ENCODE data around the gene FGF19. TPM values are rescaled to one million over a fixed set of nuclear protein-coding genes. Genes with fewer than 3 reads are reported as not detected.

The FGF19 gene
- total and polyA plus RNA-seq, 9 of the 15 experiments (the other 6 are each of a cell fraction or from before 2014, with no cell fraction given), result 0.11 TPM; not detected in 8

GRCh38 chr11:69665669-69666068 lies 38.2 kb downstream of the FGF19 start:
- no peaks in the 10 kb centered on the region for H3K9me3 ChIP-seq (replicated peaks; ENCODE audit: control insufficient read depth, insufficient read depth, low read depth, low read length)
- H3K9me1 ChIP-seq (ENCODE audit: control insufficient read depth, insufficient read depth, low read length), result peaks cover 3% of the 10 kb centered on the region
- H2AFZ ChIP-seq (ENCODE audit: low read depth, low read length), result no peak overlapping the region
- intact Hi-C loops (cut with micrococcal nuclease) (no loop called here), in situ Hi-C loops (cut with MboI) (loop anchor here (25.0 kb wide), 2 partner anchors 828 to 1028 kb away; partner anchors contain the start of gene CPT1A)
- TF ChIP-seq PRMT5 (CRISPR knock-in tag; IDR thresholded peaks at IDR 0.05) (no peak), CAMTA2 (CRISPR knock-in tag; conservative IDR thresholded peaks at IDR 0.05) (no peak), NBN (IDR thresholded peaks at IDR 0.05; ENCODE audit: low read depth) (no peak), SMAD2 (IDR thresholded peaks at IDR 0.05; ENCODE audit: low read depth, low read length) (no peak), HNRNPUL1 (IDR thresholded peaks at IDR 0.05; ENCODE audit: low read length) (no peak), ZNF165 (CRISPR knock-in tag; IDR thresholded peaks at IDR 0.05; ENCODE audit: borderline replicate concordance) (no peak)
- H3K36me3 ChIP-seq (ENCODE audit: control insufficient read depth, insufficient read depth, low read length), result peaks cover 56% of the 10 kb centered on the region
- no peak overlapping the region for H3K9ac ChIP-seq (ENCODE audit: insufficient read depth in 1 of 2, low read depth in 2 of 2, low read length in 2 of 2)
- no peak for DNase-seq (ENCODE audit: extremely low read depth in 1 of 4, low spot score in 3 of 4)
- no peak overlapping the region for H3K4me3 ChIP-seq
- 90% methylated on average over 10 of the region's 11 CpGs for whole genome bisulfite sequencing (ENCODE audit: insufficient coverage, low coverage, missing lambda C conversion rate)
- no peak overlapping the region for H3K4me2 ChIP-seq (ENCODE audit: insufficient read depth, low read length)
- ChIA-PET CTCF (ENCODE audit: low intra/inter-chr PET ratio) (no interaction called here), POLR2A (no interaction called here)
- H3K4me1 ChIP-seq (replicated peaks in 1 of 2; ENCODE audit: control insufficient read depth in 2 of 2, insufficient read depth in 2 of 2, low read length in 2 of 2), result peaks cover 4% of the 10 kb centered on the region in 2 experiments; a peak in 4 of 5 replicates
- no peaks in the 10 kb centered on the region for H3K79me2 ChIP-seq (ENCODE audit: control insufficient read depth, insufficient read depth, low read length)
- ATAC-seq, result no peak
- H3K27me3 ChIP-seq (ENCODE audit: control insufficient read depth in 2 of 2, insufficient read depth in 2 of 2, low read length in 2 of 2), result no peaks in the 10 kb centered on the region
- no peak overlapping the region for H3K27ac ChIP-seq (ENCODE audit: extremely low read depth, low read depth, low read length)
- peaks cover 5% of the 10 kb centered on the region for H4K20me1 ChIP-seq (replicated peaks; ENCODE audit: control insufficient read depth, insufficient read depth, low read length)
- FAIRE-seq, result no peak
- BruUV-seq (replicated peaks), result no TSS peak

DNA sequence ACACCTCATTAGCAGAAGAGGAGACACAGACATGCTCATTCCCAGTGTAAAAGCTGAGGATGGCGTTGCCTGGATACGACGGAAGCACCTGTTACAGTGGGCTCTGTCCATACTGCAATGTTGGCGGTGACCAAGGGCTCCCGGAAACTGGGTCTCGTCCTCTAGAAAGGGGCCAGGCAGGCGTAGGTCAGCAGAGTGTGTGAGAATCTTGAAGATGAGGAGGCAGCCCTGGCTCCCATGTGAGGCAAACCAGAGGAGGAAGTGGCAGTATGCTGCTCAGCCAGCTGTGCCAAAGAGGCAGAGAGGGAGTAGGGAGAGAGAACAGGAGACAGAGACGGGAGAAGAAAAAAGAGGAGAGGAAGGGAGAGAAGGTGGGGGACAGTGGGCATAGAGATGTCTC lies 38.9 kb downstream of the FGF19 start:
- Histone ChIP-seq H3K27ac (ENCODE audit: extremely low read depth, low read depth, low read length) (no peak overlapping the region), H3K36me3 (ENCODE audit: control insufficient read depth, insufficient read depth, low read length) (peaks cover 49% of the 10 kb centered on the region), H3K4me2 (ENCODE audit: insufficient read depth, low read length) (no peak overlapping the region), H3K9me3 (replicated peaks; ENCODE audit: control insufficient read depth, insufficient read depth, low read depth, low read length) (no peaks in the 10 kb centered on the region), H3K4me3 (no peak overlapping the region), H3K4me1 (replicated peaks in 1 of 2; ENCODE audit: control insufficient read depth in 2 of 2, insufficient read depth in 2 of 2, low read length in 2 of 2) (peaks cover 0 to 4% of the 10 kb centered on the region in 2 experiments; a peak in 2 of 5 replicates), H4K20me1 (replicated peaks; ENCODE audit: control insufficient read depth, insufficient read depth, low read length) (peaks cover 5% of the 10 kb centered on the region), H3K27me3 (ENCODE audit: control insufficient read depth in 2 of 2, insufficient read depth in 2 of 2, low read length in 2 of 2) (no peaks in the 10 kb centered on the region), H3K9me1 (ENCODE audit: control insufficient read depth, insufficient read depth, low read length) (peaks cover 3% of the 10 kb centered on the region), H3K9ac (ENCODE audit: insufficient read depth in 1 of 2, low read depth in 2 of 2, low read length in 2 of 2) (no peak overlapping the region), H3K79me2 (ENCODE audit: control insufficient read depth, insufficient read depth, low read length) (no peaks in the 10 kb centered on the region), H2AFZ (ENCODE audit: low read depth, low read length) (no peak overlapping the region)
- ChIA-PET POLR2A (no interaction called here), CTCF (ENCODE audit: low intra/inter-chr PET ratio) (no interaction called here)
- in situ Hi-C loops (cut with MboI), result loop anchor here (25.0 kb wide), 2 partner anchors 828 to 1028 kb away; partner anchors contain the start of gene CPT1A
- ATAC-seq (no peak), DNase-seq (ENCODE audit: extremely low read depth in 1 of 4, low spot score in 3 of 4) (no peak), FAIRE-seq (no peak)
- WGBS (ENCODE audit: insufficient coverage, low coverage, missing lambda C conversion rate), result 93% methylated on average over 7 of the region's 8 CpGs
- intact Hi-C loops (cut with micrococcal nuclease), result no loop called here
- BruUV-seq (replicated peaks), result no TSS peak
- TF ChIP-seq CEBPB (tag; IDR thresholded peaks at IDR 0.05), result no peak
- no peak for TF ChIP-seq ETV5 (CRISPR knock-in tag; IDR thresholded peaks at IDR 0.05; ENCODE audit: low read depth)
- TF ChIP-seq ZNF586 (CRISPR knock-in tag; conservative IDR thresholded peaks at IDR 0.05), result no peak
- TF ChIP-seq, protein P1, sequence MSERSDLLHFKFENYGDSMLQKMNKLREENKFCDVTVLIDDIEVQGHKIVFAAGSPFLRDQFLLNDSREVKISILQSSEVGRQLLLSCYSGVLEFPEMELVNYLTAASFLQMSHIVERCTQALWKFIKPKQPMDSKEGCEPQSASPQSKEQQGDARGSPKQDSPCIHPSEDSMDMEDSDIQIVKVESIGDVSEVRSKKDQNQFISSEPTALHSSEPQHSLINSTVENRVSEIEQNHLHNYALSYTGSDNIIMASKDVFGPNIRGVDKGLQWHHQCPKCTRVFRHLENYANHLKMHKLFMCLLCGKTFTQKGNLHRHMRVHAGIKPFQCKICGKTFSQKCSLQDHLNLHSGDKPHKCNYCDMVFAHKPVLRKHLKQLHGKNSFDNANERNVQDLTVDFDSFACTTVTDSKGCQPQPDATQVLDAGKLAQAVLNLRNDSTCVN (CRISPR knock-in tag; IDR thresholded peaks at IDR 0.05), result no peak
- TF ChIP-seq PHF8 (IDR thresholded peaks at IDR 0.05; ENCODE audit: borderline replicate concordance, low read length), result no peak
- no peak for TF ChIP-seq MAX (CRISPR knock-in tag; IDR thresholded peaks at IDR 0.05)
- no peak for TF ChIP-seq ATF6 (CRISPR knock-in tag; IDR thresholded peaks at IDR 0.05)
